ENCODE measurements around the gene ABTB2.

The ABTB2 gene

GRCh38 chr11:34348919-34349318 lies 8.9 kb downstream of the ABTB2 start:
- Histone ChIP-seq H3K9ac (ENCODE audit: low read length) (no peak overlapping the region), H3K36me3 (ENCODE audit: control insufficient read depth, insufficient read depth, low read length, severe bottlenecking) (no peaks in the 10 kb centered on the region), H3K4me3 (ENCODE audit: low read length) (no peak overlapping the region), H3K4me1 (ENCODE audit: control insufficient read depth, insufficient read depth, low read length) (peaks cover 31% of the 10 kb centered on the region), H3K27me3 (replicated peaks; ENCODE audit: control insufficient read depth, insufficient read depth, low read length) (no peaks in the 10 kb centered on the region), H3K9me3 (ENCODE audit: control insufficient read depth, low read length) (no peaks in the 10 kb centered on the region)
- DNase-seq (ENCODE audit: low read depth), result no peak

GRCh38 chr11:34348096-34348495 lies 9.7 kb downstream of the ABTB2 start:
- Histone ChIP-seq H3K4me3 (ENCODE audit: low read length) (no peak overlapping the region), H3K4me1 (ENCODE audit: control insufficient read depth, insufficient read depth, low read length) (peaks cover 31% of the 10 kb centered on the region), H3K27me3 (replicated peaks; ENCODE audit: control insufficient read depth, insufficient read depth, low read length) (no peaks in the 10 kb centered on the region), H3K9me3 (ENCODE audit: control insufficient read depth, low read length) (no peaks in the 10 kb centered on the region), H3K9ac (ENCODE audit: low read length) (no peak overlapping the region), H3K36me3 (ENCODE audit: control insufficient read depth, insufficient read depth, low read length, severe bottlenecking) (no peaks in the 10 kb centered on the region)
- no peak for DNase-seq (ENCODE audit: low read depth)

GRCh38 chr11:34346551-34346950 lies 11.3 kb downstream of the ABTB2 start:
- Histone ChIP-seq H3K4me1 (ENCODE audit: control insufficient read depth, insufficient read depth, low read length) (peaks cover 42% of the 10 kb centered on the region), H3K9ac (ENCODE audit: low read length) (no peak overlapping the region), H3K27me3 (replicated peaks; ENCODE audit: control insufficient read depth, insufficient read depth, low read length) (no peaks in the 10 kb centered on the region), H3K4me3 (ENCODE audit: low read length) (peak overlapping the region; percentile 40), H3K9me3 (ENCODE audit: control insufficient read depth, low read length) (no peaks in the 10 kb centered on the region), H3K36me3 (ENCODE audit: control insufficient read depth, insufficient read depth, low read length, severe bottlenecking) (no peaks in the 10 kb centered on the region)
- DNase-seq (ENCODE audit: low read depth), result no peak

- no peaks in the 10 kb centered on the region for H3K27me3 ChIP-seq (replicated peaks; ENCODE audit: control insufficient read depth, insufficient read depth, low read length)
- H3K36me3 ChIP-seq (ENCODE audit: control insufficient read depth, insufficient read depth, low read length, severe bottlenecking), result no peaks in the 10 kb centered on the region
- peak overlapping the region; percentile 40 for H3K4me3 ChIP-seq (ENCODE audit: low read length)
- H3K9ac ChIP-seq (ENCODE audit: low read length), result no peak overlapping the region
- H3K9me3 ChIP-seq (ENCODE audit: control insufficient read depth, low read length), result no peaks in the 10 kb centered on the region
- DNase-seq (ENCODE audit: low read depth), result no peak
- H3K4me1 ChIP-seq (ENCODE audit: control insufficient read depth, insufficient read depth, low read length), result peaks cover 45% of the 10 kb centered on the region
These were observed 11.8 kb downstream of the ABTB2 start for GRCh38 chr11:34345991-34346480.

GRCh38 chr11:34345540-34345876 lies 12.3 kb downstream of the ABTB2 start:
- no peak overlapping the region for H3K9ac ChIP-seq (ENCODE audit: low read length)
- no peaks in the 10 kb centered on the region for H3K36me3 ChIP-seq (ENCODE audit: control insufficient read depth, insufficient read depth, low read length, severe bottlenecking)
- DNase-seq (ENCODE audit: low read depth), result no peak
- no peaks in the 10 kb centered on the region for H3K9me3 ChIP-seq (ENCODE audit: control insufficient read depth, low read length)
- H3K4me1 ChIP-seq (ENCODE audit: control insufficient read depth, insufficient read depth, low read length), result peaks cover 45% of the 10 kb centered on the region
- no peaks in the 10 kb centered on the region for H3K27me3 ChIP-seq (replicated peaks; ENCODE audit: control insufficient read depth, insufficient read depth, low read length)
- no peak overlapping the region for H3K4me3 ChIP-seq (ENCODE audit: low read length)

DNA sequence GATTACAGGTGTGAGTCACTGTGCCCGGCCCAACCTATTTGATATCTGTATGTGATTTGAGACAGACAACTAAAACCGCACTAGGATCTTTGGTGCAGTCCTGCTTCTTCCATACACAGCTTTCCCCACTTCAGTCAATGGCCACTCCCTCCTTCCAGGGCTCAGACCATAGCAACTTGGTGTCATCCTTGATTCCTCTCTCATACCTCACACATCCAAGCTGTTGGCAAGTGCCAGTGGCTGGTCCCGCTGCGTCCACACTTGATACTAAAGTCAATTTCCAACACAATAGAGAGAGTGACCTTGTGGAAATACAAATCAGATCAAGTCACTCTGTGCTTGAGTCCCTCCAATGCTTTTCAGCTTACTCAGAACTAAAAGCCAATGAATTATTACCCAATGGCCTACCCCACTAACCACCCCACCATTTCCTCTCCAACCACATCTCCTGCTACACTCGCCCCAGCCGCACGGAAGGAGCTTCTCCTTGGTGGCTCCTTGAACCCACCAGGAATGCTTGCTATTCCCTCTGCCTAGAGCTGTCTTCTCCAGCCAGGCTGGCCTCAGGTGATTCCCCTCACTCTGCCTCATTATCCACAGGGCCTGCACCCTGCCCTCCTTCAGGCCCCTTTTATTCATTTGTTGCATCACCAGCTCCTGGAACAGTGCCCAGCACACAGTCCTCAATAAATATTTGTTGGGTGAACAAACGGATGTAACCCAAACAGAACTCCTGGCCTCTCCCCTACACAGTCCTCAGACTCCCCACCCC lies 12.9 kb downstream of the ABTB2 start:
- peak; percentile 66 for DNase-seq (ENCODE audit: low read depth)
- H3K9ac ChIP-seq (ENCODE audit: low read length), result no peak overlapping the region
- no peaks in the 10 kb centered on the region for H3K36me3 ChIP-seq (ENCODE audit: control insufficient read depth, insufficient read depth, low read length, severe bottlenecking)
- H3K27me3 ChIP-seq (replicated peaks; ENCODE audit: control insufficient read depth, insufficient read depth, low read length), result no peaks in the 10 kb centered on the region
- no peaks in the 10 kb centered on the region for H3K9me3 ChIP-seq (ENCODE audit: control insufficient read depth, low read length)
- peaks cover 45% of the 10 kb centered on the region for H3K4me1 ChIP-seq (ENCODE audit: control insufficient read depth, insufficient read depth, low read length)
- no peak overlapping the region for H3K4me3 ChIP-seq (ENCODE audit: low read length)

- Histone ChIP-seq H3K36me3 (ENCODE audit: control insufficient read depth, insufficient read depth, low read length, severe bottlenecking) (no peaks in the 10 kb centered on the region), H3K27me3 (replicated peaks; ENCODE audit: control insufficient read depth, insufficient read depth, low read length) (no peaks in the 10 kb centered on the region), H3K4me1 (ENCODE audit: control insufficient read depth, insufficient read depth, low read length) (peaks cover 42% of the 10 kb centered on the region), H3K4me3 (ENCODE audit: low read length) (no peak overlapping the region), H3K9ac (ENCODE audit: low read length) (no peak overlapping the region), H3K9me3 (ENCODE audit: control insufficient read depth, low read length) (no peaks in the 10 kb centered on the region)
- DNase-seq (ENCODE audit: low read depth), result no peak
These were observed 13.4 kb downstream of the ABTB2 start for GRCh38 chr11:34344410-34344767.

DNA sequence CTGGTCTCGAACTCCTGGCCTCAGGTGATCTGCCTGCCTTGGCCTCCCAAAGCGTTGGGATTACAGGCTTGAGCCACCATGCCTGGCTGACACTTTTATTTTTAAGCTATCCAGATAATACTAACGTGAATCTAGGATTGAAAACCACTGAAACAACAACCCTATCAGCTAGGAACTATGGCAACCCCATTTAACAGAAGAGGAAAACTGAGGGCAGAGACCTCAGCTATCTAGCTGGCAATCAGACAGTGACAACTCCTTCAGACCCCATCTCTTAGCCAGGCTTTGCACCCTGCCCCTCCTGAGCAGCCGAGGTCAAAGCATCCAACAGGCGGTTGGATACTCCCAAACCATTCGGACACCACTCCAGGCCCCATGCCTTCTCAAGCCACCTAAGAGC lies 14.1 kb downstream of the ABTB2 start:
- Histone ChIP-seq H3K36me3 (ENCODE audit: control insufficient read depth, insufficient read depth, low read length, severe bottlenecking) (no peaks in the 10 kb centered on the region), H3K4me3 (ENCODE audit: low read length) (no peak overlapping the region), H3K9me3 (ENCODE audit: control insufficient read depth, low read length) (no peaks in the 10 kb centered on the region), H3K27me3 (replicated peaks; ENCODE audit: control insufficient read depth, insufficient read depth, low read length) (no peaks in the 10 kb centered on the region), H3K9ac (ENCODE audit: low read length) (no peak overlapping the region), H3K4me1 (ENCODE audit: control insufficient read depth, insufficient read depth, low read length) (peaks cover 42% of the 10 kb centered on the region)
- DNase-seq (ENCODE audit: low read depth), result no peak

- DNase-seq (ENCODE audit: low read depth), result peak; percentile 53
- no peaks in the 10 kb centered on the region for H3K9me3 ChIP-seq (ENCODE audit: control insufficient read depth, low read length)
- H3K4me1 ChIP-seq (ENCODE audit: control insufficient read depth, insufficient read depth, low read length), result peaks cover 42% of the 10 kb centered on the region
- H3K36me3 ChIP-seq (ENCODE audit: control insufficient read depth, insufficient read depth, low read length, severe bottlenecking), result no peaks in the 10 kb centered on the region
- H3K9ac ChIP-seq (ENCODE audit: low read length), result no peak overlapping the region
- H3K4me3 ChIP-seq (ENCODE audit: low read length), result no peak overlapping the region
- no peaks in the 10 kb centered on the region for H3K27me3 ChIP-seq (replicated peaks; ENCODE audit: control insufficient read depth, insufficient read depth, low read length)
These were observed 14.7 kb downstream of the ABTB2 start for GRCh38 chr11:34343153-34343552.

DNA sequence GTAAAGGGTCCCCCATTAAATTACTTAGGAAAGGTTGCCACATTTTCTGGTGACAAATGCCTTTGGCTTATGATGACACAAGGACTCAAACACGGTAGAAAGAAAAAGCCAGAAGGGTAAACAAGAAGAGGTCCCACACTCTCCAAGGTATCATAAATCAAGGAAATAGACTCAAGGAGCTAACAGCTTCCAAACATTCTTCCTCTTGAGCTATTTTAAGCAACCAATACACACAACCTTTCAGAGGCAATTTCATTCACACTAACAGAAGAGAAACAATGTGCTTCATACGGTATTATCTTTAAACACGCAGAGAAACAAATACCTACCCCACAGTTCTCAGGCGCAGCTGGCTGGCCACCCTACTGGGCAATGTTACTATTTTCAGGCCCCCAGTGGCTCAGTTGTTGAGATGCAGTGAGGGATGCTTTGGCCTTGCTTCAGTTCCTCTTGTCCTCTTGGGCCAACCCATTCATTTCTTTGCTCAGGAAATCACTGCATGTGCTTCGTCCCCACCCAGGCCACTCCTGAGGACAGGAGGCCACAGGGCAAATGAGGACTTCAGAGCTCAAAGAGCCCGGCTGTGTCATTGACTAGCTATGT lies 15.8 kb downstream of the ABTB2 start:
- no peak for DNase-seq (ENCODE audit: low read depth)
- Histone ChIP-seq H3K4me1 (ENCODE audit: control insufficient read depth, insufficient read depth, low read length) (peaks cover 42% of the 10 kb centered on the region), H3K36me3 (ENCODE audit: control insufficient read depth, insufficient read depth, low read length, severe bottlenecking) (no peaks in the 10 kb centered on the region), H3K27me3 (replicated peaks; ENCODE audit: control insufficient read depth, insufficient read depth, low read length) (no peaks in the 10 kb centered on the region), H3K4me3 (ENCODE audit: low read length) (no peak overlapping the region), H3K9ac (ENCODE audit: low read length) (no peak overlapping the region), H3K9me3 (ENCODE audit: control insufficient read depth, low read length) (no peaks in the 10 kb centered on the region)

GRCh38 chr11:34341096-34341495 lies 16.7 kb downstream of the ABTB2 start:
- Histone ChIP-seq H3K4me3 (ENCODE audit: low read length) (no peak overlapping the region), H3K9me3 (ENCODE audit: control insufficient read depth, low read length) (no peaks in the 10 kb centered on the region), H3K9ac (ENCODE audit: low read length) (no peak overlapping the region), H3K4me1 (ENCODE audit: control insufficient read depth, insufficient read depth, low read length) (peaks cover 33% of the 10 kb centered on the region), H3K36me3 (ENCODE audit: control insufficient read depth, insufficient read depth, low read length, severe bottlenecking) (no peaks in the 10 kb centered on the region), H3K27me3 (replicated peaks; ENCODE audit: control insufficient read depth, insufficient read depth, low read length) (no peaks in the 10 kb centered on the region)
- DNase-seq (ENCODE audit: low read depth), result no peak

All from adipocyte (in vitro differentiated cells).